Fibroblast of the aortic adventitia (primary cell): ENCODE results near the gene DMD. TPM values are rescaled to one million over a fixed set of nuclear protein-coding genes. Genes with fewer than 3 reads are reported as not detected.

Source experiments
- DNase-seq: peaks from one replicate; pipeline ENCODE4 v3.0.0-alpha.2; 2010; ENCODE audit warnings: low read depth
- H3K4me3 ChIP-seq: 2 replicates; pipeline ENCODE4 v1.5.1; 2011; ENCODE audit warnings: low read depth, mild to moderate bottlenecking, control low read depth, low read length, moderate library complexity
- small RNA-seq: library from RNA; depleted of rRNA; stranded (forward); fragments of <200 nt; gene quantifications from one replicate; pipeline ENCODE3, GENCODE V24; 2012
- total RNA-seq: library from RNA; depleted of rRNA; stranded (reverse); fragments of >200 nt; gene quantifications from 2 replicates; pipeline ENCODE4 v1.2.3, GENCODE V29; 2012; ENCODE audit warnings: low replicate concordance
- TF ChIP-seq, protein P1 (sequence below): IDR thresholded peaks from 2 replicates; pipeline ENCODE4 v1.5.1; 2011; ENCODE audit warnings: mild to moderate bottlenecking, low read length, control low read depth, inconsistent platforms; ENCODE audit not compliant: insufficient read depth

The DMD gene
- total RNA-seq, 1 donor, result 10.3 TPM

- no peak for DNase-seq
- TF ChIP-seq, protein P1, sequence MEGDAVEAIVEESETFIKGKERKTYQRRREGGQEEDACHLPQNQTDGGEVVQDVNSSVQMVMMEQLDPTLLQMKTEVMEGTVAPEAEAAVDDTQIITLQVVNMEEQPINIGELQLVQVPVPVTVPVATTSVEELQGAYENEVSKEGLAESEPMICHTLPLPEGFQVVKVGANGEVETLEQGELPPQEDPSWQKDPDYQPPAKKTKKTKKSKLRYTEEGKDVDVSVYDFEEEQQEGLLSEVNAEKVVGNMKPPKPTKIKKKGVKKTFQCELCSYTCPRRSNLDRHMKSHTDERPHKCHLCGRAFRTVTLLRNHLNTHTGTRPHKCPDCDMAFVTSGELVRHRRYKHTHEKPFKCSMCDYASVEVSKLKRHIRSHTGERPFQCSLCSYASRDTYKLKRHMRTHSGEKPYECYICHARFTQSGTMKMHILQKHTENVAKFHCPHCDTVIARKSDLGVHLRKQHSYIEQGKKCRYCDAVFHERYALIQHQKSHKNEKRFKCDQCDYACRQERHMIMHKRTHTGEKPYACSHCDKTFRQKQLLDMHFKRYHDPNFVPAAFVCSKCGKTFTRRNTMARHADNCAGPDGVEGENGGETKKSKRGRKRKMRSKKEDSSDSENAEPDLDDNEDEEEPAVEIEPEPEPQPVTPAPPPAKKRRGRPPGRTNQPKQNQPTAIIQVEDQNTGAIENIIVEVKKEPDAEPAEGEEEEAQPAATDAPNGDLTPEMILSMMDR, result no peak
- H3K4me3 ChIP-seq, result no peak overlapping the region
Observed at GRCh38 chrX:31092476-31092875, 2118.9 kb downstream of the DMD start.

DNA sequence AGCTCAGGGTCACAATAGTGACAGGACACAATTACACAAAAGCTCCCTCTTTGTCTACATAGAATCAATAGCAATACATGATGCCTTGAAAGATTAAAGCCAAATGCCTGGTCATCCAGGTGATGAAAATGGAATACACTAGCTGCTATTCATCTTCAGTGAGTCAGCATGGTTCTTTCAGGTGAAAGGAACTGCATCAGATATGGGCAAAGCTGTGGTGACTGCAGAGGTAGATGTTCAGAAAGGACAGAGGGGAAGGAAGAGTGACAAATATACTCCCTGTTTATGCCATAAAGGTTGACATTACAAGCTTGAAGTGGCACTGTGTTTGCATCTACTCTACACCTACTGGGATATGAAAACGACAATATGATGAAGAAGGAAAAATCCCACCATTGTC lies 2119.5 kb downstream of the DMD start:
- H3K4me3 ChIP-seq, result no peak overlapping the region
- no peak for DNase-seq
- TF ChIP-seq, protein P1, result no peak

- no peak overlapping the region for H3K4me3 ChIP-seq
- DNase-seq, result no peak
Observed at GRCh38 chrX:31074522-31074921, 2136.8 kb downstream of the DMD start.

DNA sequence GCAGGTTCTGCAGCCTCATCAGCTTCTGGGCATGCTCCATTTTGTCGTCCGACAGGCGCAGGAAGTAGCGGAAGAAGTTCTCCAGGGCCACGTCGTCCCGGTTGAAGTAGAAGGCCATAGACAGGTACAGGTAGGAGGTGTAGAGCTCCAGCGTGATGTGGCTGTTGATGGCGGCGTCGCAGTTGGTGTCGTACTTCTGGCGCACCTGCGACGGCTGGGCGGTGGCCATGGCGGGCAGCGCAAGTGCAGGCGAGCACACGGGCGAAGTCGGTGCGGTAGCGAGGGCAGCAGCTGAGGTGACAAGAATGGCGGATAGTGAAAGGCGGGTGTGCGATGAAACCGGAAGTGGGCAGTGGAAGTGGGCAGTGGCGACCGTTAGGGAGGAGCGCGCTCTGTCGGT lies 2139.6 kb downstream of the DMD start, which contains the start of gene FTHL17:
TSS of gene FTHL17 (minus strand) at position 317 of the 400 bp plus-strand sequence. CDS start at position 229, 88 bp downstream.
- no peak within 1 kb of the TSS for H3K4me3 ChIP-seq
- DNase-seq, result no peak
- TF ChIP-seq, protein P1, result no peak

More at GRCh38 chrX:31074522-31074921, 2136.8 kb downstream of the DMD start:
- TF ChIP-seq, protein P1, result no peak

GRCh38 chrX:31071262-31071661 lies 2140.1 kb downstream of the DMD start:
- DNase-seq, result no peak
- no peak overlapping the region for H3K4me3 ChIP-seq
- TF ChIP-seq, protein P1, result no peak

DNA sequence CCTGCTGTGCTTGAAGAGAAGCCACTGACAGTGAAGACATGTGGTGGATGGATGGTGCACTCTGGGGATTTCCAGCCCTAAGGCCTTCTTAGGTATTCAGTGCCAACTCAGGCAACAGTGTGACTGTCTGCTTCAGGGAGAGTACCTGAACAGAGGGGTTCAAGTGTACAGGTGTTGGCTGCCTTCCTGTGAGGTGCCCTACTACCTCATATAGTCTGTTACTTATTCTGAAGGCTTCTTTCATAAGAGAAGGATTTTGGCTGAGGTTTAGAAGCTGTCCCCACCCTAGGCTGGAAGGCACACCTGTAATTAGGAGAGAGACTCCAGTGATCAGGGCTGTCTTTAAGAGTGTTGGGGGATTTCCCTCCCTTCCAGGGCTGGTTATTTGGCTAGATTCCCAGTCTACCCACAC lies 2141.3 kb downstream of the DMD start:
- TF ChIP-seq, protein P1, result no peak
- DNase-seq, result no peak
- no peak overlapping the region for H3K4me3 ChIP-seq

Small RNA genes within 50 kb of the gene (small RNA-seq; reads per million reads assigned to genes)
- gene MIR3915 (not detected), gene MIR548F5 (not detected), gene RNA5SP501 (not detected), gene RNU6-894P (not detected)
